ENCODE data around the gene RNF5. TPM values are rescaled to one million over a fixed set of nuclear protein-coding genes. Genes with fewer than 3 reads are reported as not detected.
A peak's percentile ranks its signal among the peaks of the same experiment; 100 is the strongest.

Gene RNF5
- total RNA-seq, 4 donors from 2014 or later = 78.8 to 101 (median 88.0) TPM

GRCh38 chr6:32188381-32189068 lies 10.3 kb downstream of the RNF5 start:
- H3K27me3 ChIP-seq = no peaks in the 10 kb centered on the region
- no peaks in the 10 kb centered on the region for H3K9me3 ChIP-seq
- peak overlapping the region; percentile 89 to 98 for H3K4me3 ChIP-seq
- TF ChIP-seq CTCF (IDR thresholded peaks at IDR 0.05) (no peak), POLR2AphosphoS5 (IDR thresholded peaks at IDR 0.05) (no peak), EP300 (IDR thresholded peaks at IDR 0.05) (no peak), POLR2A (IDR thresholded peaks at IDR 0.05) (no peak)
- ATAC-seq = no peak
- 1 to 8% methylated on average over 3 to 7 of the region's 13 CpGs for WGBS, 2 donors (ENCODE audit: low coverage in 1 of 2)
- H3K36me3 ChIP-seq = peaks cover 0 to 28% of the 10 kb centered on the region in 2 donors
- peaks cover 0 to 89% (median 34%) of the 10 kb centered on the region in 3 donors for H3K4me1 ChIP-seq
- H3K27ac ChIP-seq = peak overlapping the region; percentile 97 to 99 (median 98)

- Histone ChIP-seq H3K9me3 (no peaks in the 10 kb centered on the region), H3K36me3 (peaks cover 0 to 23% of the 10 kb centered on the region in 2 donors), H3K27ac (peak overlapping the region; percentile 97 to 99 (median 98)), H3K4me1 (peaks cover 0 to 88% (median 34%) of the 10 kb centered on the region in 3 donors), H3K27me3 (no peaks in the 10 kb centered on the region), H3K4me3 (peak overlapping the region; percentile 89 to 98)
- no peak for ATAC-seq
- TF ChIP-seq CTCF (IDR thresholded peaks at IDR 0.05) = no peak
- TF ChIP-seq POLR2A (IDR thresholded peaks at IDR 0.05) = no peak
- TF ChIP-seq POLR2AphosphoS5 (IDR thresholded peaks at IDR 0.05) = no peak
- TF ChIP-seq EP300 (IDR thresholded peaks at IDR 0.05) = no peak
- 0 to 4% methylated on average over 6 of the region's 10 CpGs for WGBS, 2 donors (ENCODE audit: low coverage in 1 of 2)
Measured at GRCh38 chr6:32189069-32189741, 11.0 kb downstream of the RNF5 start.

GRCh38 chr6:32189742-32190053 lies 11.5 kb downstream of the RNF5 start:
- 0% methylated on average over 1 of the region's 23 CpGs; no CpG with 5 or more reads in 1 of the 2 donors for WGBS, 2 donors (ENCODE audit: low coverage in 1 of 2)
- no peak for ATAC-seq
- Histone ChIP-seq H3K27ac (peak overlapping the region; percentile 97 to 99 (median 98)), H3K9me3 (no peaks in the 10 kb centered on the region), H3K4me3 (peak overlapping the region; percentile 89 to 98), H3K4me1 (peaks cover 0 to 88% (median 38%) of the 10 kb centered on the region in 3 donors), H3K27me3 (no peaks in the 10 kb centered on the region), H3K36me3 (peaks cover 0 to 23% of the 10 kb centered on the region in 2 donors)
- TF ChIP-seq EP300 (IDR thresholded peaks at IDR 0.05) = no peak
- TF ChIP-seq POLR2A (IDR thresholded peaks at IDR 0.05) = no peak
- no peak for TF ChIP-seq POLR2AphosphoS5 (IDR thresholded peaks at IDR 0.05)
- no peak for TF ChIP-seq CTCF (IDR thresholded peaks at IDR 0.05)

- no peak for TF ChIP-seq EP300 (IDR thresholded peaks at IDR 0.05)
- TF ChIP-seq POLR2A (IDR thresholded peaks at IDR 0.05) = peak; percentile 52 to 73
- TF ChIP-seq CTCF (IDR thresholded peaks at IDR 0.05) = no peak
- peak; percentile 44 for TF ChIP-seq POLR2AphosphoS5 (IDR thresholded peaks at IDR 0.05)
- peaks cover 0 to 88% (median 41%) of the 10 kb centered on the region in 3 donors for H3K4me1 ChIP-seq
- 0% methylated on average over 3 to 8 of the region's 23 CpGs for WGBS, 2 donors (ENCODE audit: low coverage in 1 of 2)
Measured at GRCh38 chr6:32190054-32190851, 12.0 kb downstream of the RNF5 start, which contains the start of gene PBX2. Gene PBX2 (minus strand): TSS chr6:32190202. CDS start chr6:32189915, 287 bp downstream.

More at GRCh38 chr6:32190054-32190851, 12.0 kb downstream of the RNF5 start, which contains the start of gene PBX2:
- H3K27me3 ChIP-seq = no peaks in the 10 kb centered on the region
- H3K9me3 ChIP-seq = no peaks in the 10 kb centered on the region
- peak within 1 kb of the TSS; percentile 89 to 98 for H3K4me3 ChIP-seq
- H3K27ac ChIP-seq = peak within 1 kb of the TSS; percentile 97 to 99 (median 98)
- peaks cover 0 to 23% of the 10 kb centered on the region in 2 donors for H3K36me3 ChIP-seq
- peak; percentile 74 for ATAC-seq

Data from gastroesophageal sphincter (tissue), 4 donors.